Fibroblast of skin of scalp (primary cell): ENCODE data around the gene BIRC7.

Source experiments
- DNase-seq: peaks from one replicate; pipeline ENCODE4 v3.0.0-alpha.2; 2013

BIRC7 gene

GRCh38 chr20:63284083-63284440 lies 48.4 kb downstream of the BIRC7 start:
- no peak for DNase-seq

GRCh38 chr20:63284544-63284949 lies 48.8 kb downstream of the BIRC7 start:
- DNase-seq, result no peak

GRCh38 chr20:63284981-63285524 lies 49.3 kb downstream of the BIRC7 start:
- DNase-seq, result no peak

GRCh38 chr20:63285636-63286615 lies 50.2 kb downstream of the BIRC7 start:
- DNase-seq, result no peak

GRCh38 chr20:63286781-63287696 lies 51.3 kb downstream of the BIRC7 start:
- DNase-seq, result no peak

- DNase-seq, result no peak
Observed at GRCh38 chr20:63287697-63288580, 52.2 kb downstream of the BIRC7 start.

GRCh38 chr20:63288581-63289251 lies 53.0 kb downstream of the BIRC7 start:
- DNase-seq, result no peak

- DNase-seq, result no peak
Observed at GRCh38 chr20:63289311-63290135, 53.8 kb downstream of the BIRC7 start.
